ENCODE data around the gene RIC8B.

Gene RIC8B

DNA sequence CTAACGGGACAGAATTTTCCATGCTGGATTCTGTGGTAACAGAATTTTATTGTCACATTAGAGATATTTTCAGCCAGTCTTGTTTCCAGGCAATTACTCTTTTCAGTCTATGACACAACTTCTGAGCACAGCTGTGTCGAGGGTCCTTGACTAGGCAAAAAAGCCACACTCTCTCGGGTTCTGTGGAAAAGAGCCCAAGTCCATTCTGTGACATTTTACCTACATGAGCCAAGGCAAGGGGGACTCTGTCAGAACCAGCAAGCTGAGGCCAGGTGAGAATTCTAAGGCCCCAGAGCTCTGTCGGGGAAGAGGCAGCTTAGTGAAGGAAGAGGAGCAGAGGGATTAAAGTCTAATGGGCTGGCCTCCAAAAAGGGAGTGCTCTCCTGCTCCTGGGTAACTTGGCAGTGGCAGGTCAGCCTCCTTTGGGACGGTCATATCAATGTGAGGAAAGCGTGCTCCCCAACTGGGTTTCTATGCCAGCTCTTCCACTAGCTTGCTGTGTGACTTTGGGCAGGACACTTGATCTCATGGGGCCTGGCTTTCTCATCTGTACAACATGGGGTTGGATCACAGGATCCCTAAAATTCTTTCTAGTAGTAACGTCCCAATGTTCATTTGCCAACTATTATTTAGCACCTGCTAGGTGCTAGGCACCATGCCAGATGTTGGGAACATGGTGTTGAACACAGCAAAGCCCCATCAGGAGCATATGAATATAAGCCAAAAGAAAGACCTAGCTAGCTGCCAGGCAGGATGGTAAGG is 16.0 kb upstream of the RIC8B start:
- no peak for DNase-seq

GRCh38 chr12:106759526-106760183 is 14.8 kb upstream of the RIC8B start:
- no peak for DNase-seq

- no peak for DNase-seq
Observed at GRCh38 chr12:106760184-106760531, 14.3 kb upstream of the RIC8B start.

DNA sequence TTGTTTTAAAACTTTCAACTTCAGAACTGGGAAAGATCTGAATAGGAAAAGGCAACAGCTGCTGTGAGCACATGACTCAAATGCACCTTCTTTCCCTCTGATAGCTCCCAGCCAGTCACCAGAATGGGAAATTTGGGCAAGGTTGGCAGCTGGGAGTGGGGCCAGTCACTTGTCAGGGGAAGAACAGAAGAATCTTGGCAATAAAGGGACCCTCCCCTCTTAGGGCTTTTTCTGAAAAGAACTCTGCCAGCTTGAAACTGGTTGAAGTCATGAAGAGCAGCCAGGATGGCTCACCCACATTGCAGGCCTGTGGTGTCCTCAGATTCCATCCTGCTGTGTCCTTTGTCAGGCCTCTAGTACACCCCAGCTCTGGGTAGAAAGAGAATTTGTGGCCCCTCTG is 10.3 kb upstream of the RIC8B start:
- no peak for DNase-seq

DNA sequence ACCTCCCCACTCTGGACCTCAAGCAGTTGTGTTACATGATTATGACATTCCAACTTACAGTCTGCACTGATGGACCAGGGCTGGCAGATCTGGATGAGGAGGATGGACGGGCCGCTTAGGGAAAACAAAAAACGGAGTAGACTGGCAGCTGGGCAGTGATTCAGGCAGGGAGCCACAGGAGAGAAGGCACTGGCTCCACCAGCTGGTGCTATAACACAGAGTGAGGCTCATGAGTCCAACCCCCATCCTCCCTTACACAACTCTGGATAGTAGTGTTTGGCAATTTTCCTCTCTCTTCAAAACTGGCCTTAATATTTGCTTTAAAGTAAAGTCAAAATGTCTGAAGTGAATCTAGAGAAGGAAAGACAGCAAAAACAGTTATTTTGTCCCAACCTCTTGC is 9.7 kb upstream of the RIC8B start:
- no peak for DNase-seq

DNA sequence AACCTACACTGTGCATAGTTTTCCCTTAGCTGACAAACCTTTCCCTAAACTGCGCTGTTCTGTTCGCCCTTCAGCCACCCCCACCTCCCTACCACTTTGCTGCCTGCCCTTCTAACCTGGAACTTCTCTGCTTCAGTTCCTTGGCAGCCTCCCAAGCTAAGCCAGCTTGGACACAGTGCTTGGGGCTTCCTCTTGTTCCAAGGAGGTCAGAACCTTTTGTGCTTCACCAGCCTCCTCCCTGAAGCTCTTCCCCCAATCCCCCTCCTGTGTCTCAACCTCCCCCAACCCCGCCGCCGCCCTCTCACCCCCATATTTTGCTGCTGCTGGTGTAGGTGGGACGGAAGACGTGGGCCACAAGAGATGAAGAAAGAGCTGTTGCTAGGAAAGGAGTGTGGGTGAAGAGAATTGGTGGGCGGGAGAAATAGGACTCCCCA is 8.1 kb upstream of the RIC8B start:
- DNase-seq, result no peak

DNA sequence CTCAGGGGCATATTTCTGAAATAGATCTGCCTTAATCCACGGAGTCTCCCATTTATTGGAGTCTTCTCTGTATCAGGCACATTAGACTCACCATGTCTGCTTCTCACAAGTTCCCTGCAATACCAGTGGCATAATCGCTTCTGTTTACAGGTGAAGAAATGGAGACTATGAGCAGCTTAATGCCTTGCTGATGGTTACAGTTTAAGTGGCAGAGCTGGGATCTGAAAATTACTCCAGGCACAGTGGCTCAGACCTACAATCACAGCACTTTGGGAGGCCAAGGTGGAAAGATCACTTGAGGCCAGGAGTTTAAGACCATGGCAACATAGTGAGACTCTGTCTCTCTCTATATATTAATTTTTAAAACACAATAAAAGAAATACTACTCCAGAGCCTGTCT is 7.3 kb upstream of the RIC8B start:
- no peak for DNase-seq

DNA sequence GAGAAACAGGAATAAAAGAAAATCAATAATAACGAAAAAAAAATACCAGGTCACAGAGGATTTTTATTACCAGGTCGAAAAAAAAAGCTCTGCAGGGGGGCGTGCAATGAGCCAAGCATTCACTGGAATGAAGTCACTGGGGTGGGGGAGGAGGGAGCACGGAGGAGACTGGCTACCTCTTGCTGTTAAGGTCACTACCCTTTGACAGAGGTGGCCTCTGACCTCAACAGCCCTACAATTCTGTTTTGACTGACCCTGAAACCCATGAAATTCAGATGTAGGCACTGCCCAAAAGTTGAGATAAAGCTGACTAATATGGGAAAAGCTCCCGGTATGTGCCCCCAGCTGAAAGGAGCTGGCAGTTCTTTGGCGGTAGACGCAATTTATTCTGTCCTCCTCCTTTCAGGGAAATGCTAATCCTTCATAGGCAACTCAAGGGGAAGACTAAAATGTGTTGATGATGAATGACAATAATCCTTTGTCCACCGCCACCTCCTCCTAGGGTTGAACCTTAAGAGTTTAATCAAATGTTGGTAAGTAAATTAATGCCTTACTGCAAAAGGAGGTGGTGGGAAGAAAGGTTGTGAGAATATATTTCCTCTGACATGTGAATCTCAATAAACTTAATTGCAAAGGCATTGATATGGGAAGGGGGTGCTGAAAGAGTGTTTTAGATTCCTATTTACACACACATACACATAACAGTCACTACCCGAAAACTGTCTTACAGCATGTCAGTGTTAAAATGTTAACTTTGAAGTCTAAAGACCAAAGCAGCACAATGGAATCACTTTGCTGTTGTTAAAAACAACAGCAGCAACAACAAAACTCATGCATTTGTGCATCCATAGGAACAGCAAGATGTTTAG is 6.3 kb upstream of the RIC8B start:
- DNase-seq, result no peak

DNA sequence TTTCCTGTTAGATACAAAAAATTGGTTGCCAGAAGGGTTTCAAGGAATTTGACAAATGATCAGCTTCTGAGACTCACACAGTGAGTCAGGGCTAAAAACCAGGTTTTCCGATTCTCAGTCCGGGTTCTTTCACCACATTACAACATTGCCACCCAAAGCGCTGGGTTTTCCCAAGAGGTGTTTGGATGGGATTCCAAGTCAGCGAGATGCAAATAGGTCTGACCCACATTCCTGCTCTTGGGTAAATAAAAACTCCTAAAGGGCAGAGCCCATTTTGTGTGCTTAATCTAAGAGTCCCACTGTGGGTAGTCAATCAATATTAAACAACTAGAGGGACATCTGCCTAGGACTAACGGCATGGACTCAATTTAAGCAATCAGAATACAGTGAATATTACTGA is 5.4 kb upstream of the RIC8B start:
- DNase-seq, result no peak

- no peak for DNase-seq
Observed at GRCh38 chr12:106769546-106769945, 4.9 kb upstream of the RIC8B start.

- DNase-seq, result no peak
Observed at GRCh38 chr12:106771425-106771824, 3.1 kb upstream of the RIC8B start.

GRCh38 chr12:106773286-106774004 is 1.0 kb upstream of the RIC8B start:
- DNase-seq, result no peak

GRCh38 chr12:106774808-106775524 is 484 bp downstream of the RIC8B start:
- DNase-seq, result no peak

- no peak for DNase-seq
Observed at GRCh38 chr12:106776897-106777296, 2.4 kb downstream of the RIC8B start.

GRCh38 chr12:106780010-106780631 is 5.6 kb downstream of the RIC8B start:
- peak; percentile 25 for DNase-seq

DNA sequence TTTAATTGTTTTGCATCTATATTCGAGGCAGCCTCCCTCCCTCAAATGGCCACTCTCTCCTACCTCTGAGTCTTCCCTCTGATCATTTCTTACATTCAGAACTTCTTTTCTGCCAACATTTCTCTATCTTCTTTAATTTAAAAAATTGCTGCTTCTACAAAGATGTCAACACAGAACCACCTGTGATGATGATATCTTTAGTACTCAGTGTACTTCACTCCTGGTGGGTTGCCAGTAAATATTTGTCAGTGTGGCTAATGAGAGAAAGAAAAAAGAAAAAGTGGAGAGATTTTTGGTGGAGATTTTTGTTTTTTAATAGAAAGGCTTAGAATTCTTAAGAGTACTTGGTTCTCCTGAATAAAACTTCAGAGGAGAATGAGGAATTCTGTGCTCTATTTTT is 8.1 kb downstream of the RIC8B start:
- no peak for DNase-seq

DNA sequence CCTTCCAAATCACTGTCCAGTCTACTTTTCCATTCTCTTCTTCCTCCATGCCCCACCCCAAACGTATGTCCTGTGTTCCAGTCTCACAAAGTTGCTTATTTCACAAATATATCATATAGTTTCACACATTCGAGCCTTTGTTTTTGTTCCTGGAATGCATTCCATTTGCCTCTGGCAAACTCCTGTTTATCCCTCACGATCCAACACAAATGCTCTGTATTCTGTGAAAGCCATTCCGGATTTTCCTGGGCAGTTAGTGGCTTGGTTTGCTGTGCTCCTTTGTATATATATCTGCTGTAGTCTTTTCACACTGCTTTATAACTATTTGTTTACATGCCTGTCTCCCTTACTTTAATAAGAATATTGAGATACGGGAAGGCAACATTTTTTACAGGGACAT is 9.0 kb downstream of the RIC8B start:
- no peak for DNase-seq

GRCh38 chr12:106790020-106790419 is 15.5 kb downstream of the RIC8B start:
- DNase-seq, result no peak

GRCh38 chr12:106791531-106791930 is 17.0 kb downstream of the RIC8B start:
- DNase-seq, result no peak

DNA sequence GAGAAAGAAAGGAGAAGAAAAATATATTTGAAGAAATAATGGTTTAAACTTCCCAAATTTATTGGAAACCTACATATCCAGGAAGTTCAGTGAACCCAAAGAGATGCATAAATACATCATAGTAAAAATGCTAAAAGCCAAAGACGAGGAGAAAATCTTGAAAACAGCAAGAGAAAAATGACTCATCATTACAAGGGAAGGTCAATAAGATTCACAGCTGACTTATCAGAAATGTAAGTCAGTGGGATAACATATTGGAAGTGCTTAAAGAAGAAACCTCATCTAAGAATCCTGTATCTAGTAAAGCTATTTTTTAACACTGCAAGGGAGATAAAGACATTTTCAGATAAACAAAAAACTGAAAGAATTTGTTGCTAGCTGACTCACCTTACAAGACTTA is 19.9 kb downstream of the RIC8B start:
- no peak for DNase-seq

DNA sequence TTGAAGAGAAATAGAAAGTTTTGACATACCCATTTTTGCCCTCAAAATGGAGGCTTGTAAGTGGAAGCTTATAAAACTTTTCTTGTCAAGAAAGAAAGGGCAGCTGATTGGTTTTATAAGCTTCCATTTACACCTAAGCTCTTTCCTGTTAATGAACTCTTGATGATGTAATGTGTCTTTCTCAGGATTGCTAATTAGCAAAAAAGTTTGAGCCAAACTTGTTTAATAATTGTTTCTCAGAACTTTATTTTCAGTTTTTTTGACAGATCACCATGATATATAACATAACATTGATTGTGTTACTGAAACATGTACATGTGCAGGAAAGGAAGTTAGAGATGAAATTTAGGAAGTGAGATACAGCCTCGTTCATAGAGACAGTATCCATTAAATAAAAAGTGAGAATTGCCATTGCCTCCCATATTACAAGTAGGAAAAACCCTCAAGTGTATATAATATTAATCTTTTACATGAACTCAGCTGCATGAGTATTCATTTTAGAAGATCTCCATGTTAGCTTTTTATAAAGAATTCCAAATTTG is 26.8 kb downstream of the RIC8B start:
- no peak for DNase-seq

All from NCI-H1048 (cell line).